ENCODE data around the gene TUBGCP6.

TUBGCP6 gene

GRCh38 chr22:50196256-50196655 lies 48.6 kb downstream of the TUBGCP6 start:
- no peak overlapping the region for H3K4me3 ChIP-seq (ENCODE audit: low read depth, low read length)
- DNase-seq (ENCODE audit: low read depth), result no peak
- no peak for TF ChIP-seq CTCF (conservative IDR thresholded peaks at IDR 0.05; ENCODE audit: low read depth, low read length)

GRCh38 chr22:50194037-50194805 lies 50.6 kb downstream of the TUBGCP6 start:
- no peak overlapping the region for H3K4me3 ChIP-seq (ENCODE audit: low read depth, low read length)
- no peak for TF ChIP-seq CTCF (conservative IDR thresholded peaks at IDR 0.05; ENCODE audit: low read depth, low read length)
- no peak for DNase-seq (ENCODE audit: low read depth)

GRCh38 chr22:50193621-50194020 lies 51.2 kb downstream of the TUBGCP6 start:
- H3K4me3 ChIP-seq (ENCODE audit: low read depth, low read length), result no peak overlapping the region
- DNase-seq (ENCODE audit: low read depth), result no peak
- TF ChIP-seq CTCF (conservative IDR thresholded peaks at IDR 0.05; ENCODE audit: low read depth, low read length), result no peak

GRCh38 chr22:50192436-50193204 lies 52.2 kb downstream of the TUBGCP6 start:
- H3K4me3 ChIP-seq (ENCODE audit: low read depth, low read length), result no peak overlapping the region
- no peak for TF ChIP-seq CTCF (conservative IDR thresholded peaks at IDR 0.05; ENCODE audit: low read depth, low read length)
- DNase-seq (ENCODE audit: low read depth), result no peak

GRCh38 chr22:50190941-50191741 lies 53.7 kb downstream of the TUBGCP6 start:
- no peak for DNase-seq (ENCODE audit: low read depth)
- no peak for TF ChIP-seq CTCF (conservative IDR thresholded peaks at IDR 0.05; ENCODE audit: low read depth, low read length)
- peak overlapping the region; percentile 57 for H3K4me3 ChIP-seq (ENCODE audit: low read depth, low read length)

- TF ChIP-seq CTCF (conservative IDR thresholded peaks at IDR 0.05; ENCODE audit: low read depth, low read length), result peak; percentile 51
- peak overlapping the region; percentile 57 for H3K4me3 ChIP-seq (ENCODE audit: low read depth, low read length)
- DNase-seq (ENCODE audit: low read depth), result peak; percentile 67
These were observed 54.5 kb downstream of the TUBGCP6 start for GRCh38 chr22:50190182-50190940.
